ENCODE results near the gene TAS2R38.

DNA sequence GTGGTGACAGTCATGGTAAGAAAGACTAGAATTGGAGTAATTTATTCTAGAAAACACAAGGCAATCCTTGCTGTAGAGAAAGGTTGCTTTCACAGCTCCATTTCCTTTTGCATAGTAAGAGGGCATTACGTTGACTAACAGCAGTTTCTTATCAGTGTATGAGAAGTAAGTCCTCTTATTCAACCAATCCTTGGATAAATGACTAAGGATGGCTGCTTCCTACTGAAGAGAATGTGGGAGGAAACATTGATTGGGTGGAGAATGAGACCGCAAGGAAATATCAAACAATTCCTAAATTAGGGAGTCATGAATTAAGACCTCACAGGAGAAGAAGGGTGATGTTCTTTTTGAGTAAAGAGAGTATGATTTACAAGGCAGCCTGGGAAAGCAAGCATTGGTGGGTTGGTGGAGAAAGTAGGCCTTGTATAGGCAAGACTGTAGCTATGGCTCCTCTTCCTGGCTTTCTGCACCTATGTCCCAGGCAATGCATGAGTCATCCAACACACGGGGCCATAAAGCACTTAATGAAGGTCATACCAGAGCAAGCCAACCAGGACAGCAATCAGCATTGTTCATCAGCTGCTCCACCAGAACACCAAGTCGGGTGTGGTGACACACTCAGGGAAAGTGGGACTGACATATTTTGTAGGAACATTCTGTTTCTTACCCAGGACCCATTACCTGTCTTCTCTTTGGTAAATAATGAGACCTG is 27.7 kb upstream of the TAS2R38 start:
- TF ChIP-seq, protein P1, sequence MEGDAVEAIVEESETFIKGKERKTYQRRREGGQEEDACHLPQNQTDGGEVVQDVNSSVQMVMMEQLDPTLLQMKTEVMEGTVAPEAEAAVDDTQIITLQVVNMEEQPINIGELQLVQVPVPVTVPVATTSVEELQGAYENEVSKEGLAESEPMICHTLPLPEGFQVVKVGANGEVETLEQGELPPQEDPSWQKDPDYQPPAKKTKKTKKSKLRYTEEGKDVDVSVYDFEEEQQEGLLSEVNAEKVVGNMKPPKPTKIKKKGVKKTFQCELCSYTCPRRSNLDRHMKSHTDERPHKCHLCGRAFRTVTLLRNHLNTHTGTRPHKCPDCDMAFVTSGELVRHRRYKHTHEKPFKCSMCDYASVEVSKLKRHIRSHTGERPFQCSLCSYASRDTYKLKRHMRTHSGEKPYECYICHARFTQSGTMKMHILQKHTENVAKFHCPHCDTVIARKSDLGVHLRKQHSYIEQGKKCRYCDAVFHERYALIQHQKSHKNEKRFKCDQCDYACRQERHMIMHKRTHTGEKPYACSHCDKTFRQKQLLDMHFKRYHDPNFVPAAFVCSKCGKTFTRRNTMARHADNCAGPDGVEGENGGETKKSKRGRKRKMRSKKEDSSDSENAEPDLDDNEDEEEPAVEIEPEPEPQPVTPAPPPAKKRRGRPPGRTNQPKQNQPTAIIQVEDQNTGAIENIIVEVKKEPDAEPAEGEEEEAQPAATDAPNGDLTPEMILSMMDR (IDR thresholded peaks at IDR 0.05): no peak
- TF ChIP-seq POLR2A (IDR thresholded peaks at IDR 0.05; ENCODE audit: low read depth) (no peak), EP300 (IDR thresholded peaks at IDR 0.05) (no peak)
